MM.1S (cell line): ENCODE data around the gene FAM120AOS.
A peak's percentile ranks its signal among the peaks of the same experiment; 100 is the strongest.

Source experiments
- DNase-seq: peaks from one replicate; pipeline ENCODE4 v3.0.0-alpha.2; 2015
- H2AFZ ChIP-seq: fragments of 300-600 bp; sonication (generic); 2 replicates; pipeline ENCODE4 v1.6.0; 2016; ENCODE audit warnings: antibody characterized with exemption, low read length
- H3F3A ChIP-seq: fragments of 300-600 bp; sonication (generic); 2 replicates; pipeline ENCODE4 v1.6.1; 2016; ENCODE audit warnings: mild to moderate bottlenecking, antibody characterized with exemption, low read length, moderate library complexity, mixed read lengths; ENCODE audit not compliant: insufficient read depth
- H3K27ac ChIP-seq: fragments of 300-600 bp; sonication (generic); 2 replicates; pipeline ENCODE4 v1.5.1; 2016; ENCODE audit warnings: mild to moderate bottlenecking, low read length
- H3K27me3 ChIP-seq: fragments of 300-600 bp; sonication (generic); replicated peaks from 2 replicates; pipeline ENCODE4 v1.6.0; 2016; ENCODE audit warnings: low read length; ENCODE audit not compliant: insufficient read depth
- H3K36me3 ChIP-seq: fragments of 300-600 bp; sonication (generic); replicated peaks from 2 replicates; pipeline ENCODE4 v1.6.1; 2016; ENCODE audit warnings: mild to moderate bottlenecking, low read length, mixed read lengths; ENCODE audit not compliant: insufficient read depth
- H3K4me1 ChIP-seq: fragments of 300-600 bp; sonication (generic); 2 replicates; pipeline ENCODE4 v1.6.1; 2016; ENCODE audit warnings: low read length, mixed read lengths
- H3K4me2 ChIP-seq: fragments of 300-600 bp; sonication (generic); 2 replicates; pipeline ENCODE4 v1.6.0; 2016; ENCODE audit warnings: low read depth, low read length
- H3K4me3 ChIP-seq: fragments of 300-600 bp; sonication (generic); 2 replicates; pipeline ENCODE4 v1.5.1; 2016; ENCODE audit warnings: low read length, mixed read lengths
- H3K79me2 ChIP-seq: fragments of 300-600 bp; sonication (generic); 2 replicates; pipeline ENCODE4 v1.6.1; 2016; ENCODE audit warnings: mixed run types, low read length, mixed read lengths
- H3K9ac ChIP-seq: fragments of 300-600 bp; sonication (generic); 2 replicates; pipeline ENCODE4 v1.6.1; 2016; ENCODE audit warnings: low read length, mixed read lengths
- H3K9me2 ChIP-seq: fragments of 300-600 bp; sonication (generic); replicated peaks from 2 replicates; pipeline ENCODE4 v1.6.1; 2016; ENCODE audit warnings: mild to moderate bottlenecking, low read length, mixed read lengths; ENCODE audit not compliant: insufficient read depth
- H3K9me3 ChIP-seq: fragments of 300-600 bp; sonication (generic); replicated peaks from 2 replicates; pipeline ENCODE4 v1.6.1; 2016; ENCODE audit warnings: mild to moderate bottlenecking, low read length, mixed read lengths; ENCODE audit not compliant: insufficient read depth
- H4K20me1 ChIP-seq: fragments of 300-600 bp; sonication (generic); 2 replicates; pipeline ENCODE4 v1.6.1; 2016; ENCODE audit warnings: mild to moderate bottlenecking, low read length, moderate library complexity, mixed read lengths; ENCODE audit not compliant: insufficient read depth
- CTCF ChIP-seq: fragments of 300-600 bp; sonication (generic); IDR thresholded peaks from 2 replicates; pipeline ENCODE4 v1.5.1; 2016; ENCODE audit warnings: antibody characterized with exemption, low read length, mixed read lengths
- EZH2 ChIP-seq: fragments of 300-600 bp; sonication (generic); optimal IDR thresholded peaks from 2 replicates; pipeline ENCODE3; 2017; ENCODE audit warnings: low read depth, mild to moderate bottlenecking, antibody characterized with exemption, low read length, mixed read lengths
- EZH2phosphoT487 ChIP-seq: fragments of 300-600 bp; sonication (generic); IDR thresholded peaks from 2 replicates; pipeline ENCODE4 v1.6.1; 2018; ENCODE audit warnings: antibody characterized with exemption, low read length

Gene FAM120AOS

GRCh38 chr9:93464395-93464794 lies 11.0 kb upstream of the FAM120AOS start:
- Histone ChIP-seq H3K4me2 (peak overlapping the region; percentile 54; the same call in 1 of the 2 replicates), H3K9ac (no peak overlapping the region), H3K36me3 (no peaks in the 10 kb centered on the region), H3K4me1 (peaks cover 51% of the 10 kb centered on the region), H3K27ac (peak overlapping the region; percentile 34; the same call in 1 of the 2 replicates), H2AFZ (no peak overlapping the region), H3K4me3 (no peak overlapping the region), H3K9me2 (no peaks in the 10 kb centered on the region), H3K27me3 (no peaks in the 10 kb centered on the region), H3K79me2 (peaks cover 100% of the 10 kb centered on the region), H3F3A (no peaks in the 10 kb centered on the region), H4K20me1 (peaks cover 40% of the 10 kb centered on the region), H3K9me3 (no peaks in the 10 kb centered on the region)
- no peak for DNase-seq
- TF ChIP-seq EZH2phosphoT487 (no peak), CTCF (no peak), EZH2 (no peak)

- DNase-seq, result no peak
- TF ChIP-seq EZH2 (no peak), CTCF (no peak), EZH2phosphoT487 (no peak)
- H3K4me1 ChIP-seq, result peaks cover 44% of the 10 kb centered on the region
- no peak overlapping the region for H3K9ac ChIP-seq
- H2AFZ ChIP-seq, result no peak overlapping the region
- no peaks in the 10 kb centered on the region for H3K36me3 ChIP-seq
- H3K4me3 ChIP-seq, result no peak overlapping the region
- peak overlapping the region; percentile 54 for H3K4me2 ChIP-seq
- H3K79me2 ChIP-seq, result peaks cover 100% of the 10 kb centered on the region
- H3K27ac ChIP-seq, result peak overlapping the region; percentile 34; the same call in 1 of the 2 replicates
- no peaks in the 10 kb centered on the region for H3K27me3 ChIP-seq
- no peaks in the 10 kb centered on the region for H3K9me3 ChIP-seq
- H4K20me1 ChIP-seq, result peaks cover 39% of the 10 kb centered on the region
- H3K9me2 ChIP-seq, result no peaks in the 10 kb centered on the region
- H3F3A ChIP-seq, result no peaks in the 10 kb centered on the region
These were observed 10.4 kb upstream of the FAM120AOS start for GRCh38 chr9:93463638-93464248.

GRCh38 chr9:93461821-93462220 lies 8.4 kb upstream of the FAM120AOS start:
- peaks cover 40% of the 10 kb centered on the region for H4K20me1 ChIP-seq
- TF ChIP-seq EZH2phosphoT487 (no peak), CTCF (no peak), EZH2 (no peak)
- no peaks in the 10 kb centered on the region for H3F3A ChIP-seq
- H3K79me2 ChIP-seq, result peaks cover 100% of the 10 kb centered on the region
- H3K27ac ChIP-seq, result no peak overlapping the region
- no peak overlapping the region for H3K4me2 ChIP-seq
- H2AFZ ChIP-seq, result no peak overlapping the region
- DNase-seq, result no peak
- H3K4me1 ChIP-seq, result peaks cover 34% of the 10 kb centered on the region
- H3K9me2 ChIP-seq, result no peaks in the 10 kb centered on the region
- H3K4me3 ChIP-seq, result no peak overlapping the region
- no peaks in the 10 kb centered on the region for H3K27me3 ChIP-seq
- H3K9ac ChIP-seq, result no peak overlapping the region
- H3K36me3 ChIP-seq, result no peaks in the 10 kb centered on the region
- H3K9me3 ChIP-seq, result no peaks in the 10 kb centered on the region
